Body of pancreas (tissue), 4 donors: ENCODE results near the gene FLACC1. TPM values are rescaled to one million over a fixed set of nuclear protein-coding genes. Genes with fewer than 3 reads are reported as not detected.

ENCODE experiments used
- ATAC-seq: fragments of 150-250 bp; one replicate; pipeline ENCODE4 v1.9.1; 2016
- DNase-seq, 4 donors: peaks; one replicate each; pipeline ENCODE4 v3.0.0-alpha.2; 2019
- H3K27ac ChIP-seq, 4 donors: fragments of 200-600 bp; sonication (generic); 1 replicate in 3 of 4; 2 replicates in 1 of 4; pipeline versions ENCODE4 v1.5.1 to v1.6.1; 2016 to 2019; ENCODE audit warnings: mild to moderate bottlenecking in 1 of 4, mixed read lengths in 1 of 4, moderate library complexity in 1 of 4
- H3K27me3 ChIP-seq, 2 donors: fragments of 200-600 bp; sonication (generic); one replicate each; pipeline ENCODE4 v1.6.0; 2016; ENCODE audit warnings: mild to moderate bottlenecking in 1 of 2
- H3K36me3 ChIP-seq, 2 donors: fragments of 200-600 bp; sonication (generic); replicated peaks in 1 of 2; 2 replicates each; pipeline ENCODE4 v1.5.1; 2016; ENCODE audit warnings: low read depth in 2 of 2; ENCODE audit not compliant: insufficient read depth in 1 of 2
- H3K4me1 ChIP-seq: fragments of 200-600 bp; sonication (generic); one replicate; pipeline ENCODE4 v1.6.0; 2016
- H3K4me3 ChIP-seq, 2 donors: fragments of 200-600 bp; sonication (generic); 1 replicate in 1 of 2; 2 replicates in 1 of 2; pipeline ENCODE4 v1.5.1; 2016 to 2019
- H3K9me3 ChIP-seq, 3 donors: fragments of 200-600 bp; sonication (generic); 1 replicate in 2 of 3; 2 replicates in 1 of 3; pipeline ENCODE4 v1.5.1; 2016
- CTCF ChIP-seq, 7 experiments: fragments of 450-650 bp in 4 of 7; fragments of 200-600 bp in 3 of 7; sonication (generic) in 3 of 7; IDR thresholded peaks; one replicate each; pipeline ENCODE4 v1.5.1; 2016 to 2019; ENCODE audit warnings: antibody characterized with exemption in 7 of 7
- POLR2A ChIP-seq, 3 donors: fragments of 450-650 bp; IDR thresholded peaks; one replicate each; pipeline ENCODE4 v1.6.1; 2016; ENCODE audit warnings: antibody characterized with exemption in 3 of 3, mild to moderate bottlenecking in 2 of 3
- WGBS, 2 donors: methylation state at CpG; one replicate each; pipeline ENCODE4 v1.1.5; 2017; 5-methylcytosine and 5-hydroxymethylcytosine counted together
- intact Hi-C: fragments of 100-400 bp; cut with DNase I; formaldehyde crosslinking; loops from one replicate; pipeline ENCODE4 v1.15.1; 2023
- total RNA-seq, 2 donors: library from RNA; depleted of rRNA; stranded (reverse); fragments of >200 nt; gene quantifications; one replicate each; pipeline ENCODE4 v1.1.0, GENCODE V29; 2016

The FLACC1 gene
- total RNA-seq, 2 donors from 2014 or later, result 0.78 to 2.3 TPM

GRCh38 chr2:201276511-201276910 is 80.6 kb downstream of the FLACC1 start:
- H3K36me3 ChIP-seq, result peaks cover 0 to 3% of the 10 kb centered on the region in 2 donors
- H3K4me3 ChIP-seq, result no peak overlapping the region
- DNase-seq, result no peak
- H3K4me1 ChIP-seq, result no peaks in the 10 kb centered on the region
- intact Hi-C loops, result no loop called here
- no peak overlapping the region for H3K27ac ChIP-seq
- H3K27me3 ChIP-seq, result no peaks in the 10 kb centered on the region
- no peaks in the 10 kb centered on the region for H3K9me3 ChIP-seq
- 84 to 89% methylated on average over 6 of the region's 6 CpGs for WGBS, 2 donors
- ATAC-seq, result no peak
- TF ChIP-seq CTCF (IDR thresholded peaks at IDR 0.05), result no peak
- TF ChIP-seq POLR2A (IDR thresholded peaks at IDR 0.05), result no peak

GRCh38 chr2:201275990-201276389 is 81.2 kb downstream of the FLACC1 start:
- H3K36me3 ChIP-seq, result peaks cover 0 to 3% of the 10 kb centered on the region in 2 donors
- DNase-seq (no peak), ATAC-seq (no peak)
- WGBS, 2 donors, result 88 to 89% methylated on average over 4 to 5 of the region's 5 CpGs
- no peak overlapping the region for H3K4me3 ChIP-seq
- H3K9me3 ChIP-seq, result no peaks in the 10 kb centered on the region
- H3K4me1 ChIP-seq, result no peaks in the 10 kb centered on the region
- TF ChIP-seq CTCF (IDR thresholded peaks at IDR 0.05), result no peak
- no peak for TF ChIP-seq POLR2A (IDR thresholded peaks at IDR 0.05)
- no peaks in the 10 kb centered on the region for H3K27me3 ChIP-seq
- no peak overlapping the region for H3K27ac ChIP-seq
- intact Hi-C loops, result no loop called here

GRCh38 chr2:201275069-201275468 is 82.1 kb downstream of the FLACC1 start:
- peaks cover 0 to 3% of the 10 kb centered on the region in 2 donors for H3K36me3 ChIP-seq
- H3K27ac ChIP-seq, result no peak overlapping the region
- no peaks in the 10 kb centered on the region for H3K27me3 ChIP-seq
- H3K4me1 ChIP-seq, result no peaks in the 10 kb centered on the region
- 89 to 97% methylated on average over 2 of the region's 2 CpGs for WGBS, 2 donors
- H3K9me3 ChIP-seq, result no peaks in the 10 kb centered on the region
- ATAC-seq (no peak), DNase-seq (no peak)
- no peak overlapping the region for H3K4me3 ChIP-seq
- intact Hi-C loops, result no loop called here
- TF ChIP-seq POLR2A (IDR thresholded peaks at IDR 0.05), result no peak
- TF ChIP-seq CTCF (IDR thresholded peaks at IDR 0.05), result no peak

- no peaks in the 10 kb centered on the region for H3K9me3 ChIP-seq
- ATAC-seq (no peak), DNase-seq (no peak)
- H3K4me1 ChIP-seq, result no peaks in the 10 kb centered on the region
- peaks cover 0 to 3% of the 10 kb centered on the region in 2 donors for H3K36me3 ChIP-seq
- no peak overlapping the region for H3K4me3 ChIP-seq
- intact Hi-C loops, result no loop called here
- no peak for TF ChIP-seq POLR2A (IDR thresholded peaks at IDR 0.05)
- TF ChIP-seq CTCF (IDR thresholded peaks at IDR 0.05), result no peak
- H3K27ac ChIP-seq, result no peak overlapping the region
- WGBS, 2 donors, result 86 to 88% methylated on average over 9 of the region's 9 CpGs
- no peaks in the 10 kb centered on the region for H3K27me3 ChIP-seq
Measured at GRCh38 chr2:201273330-201273983, 83.7 kb downstream of the FLACC1 start.

- no peak for DNase-seq
- Histone ChIP-seq H3K27ac (no peak overlapping the region), H3K4me3 (no peak overlapping the region), H3K4me1 (no peaks in the 10 kb centered on the region), H3K9me3 (no peaks in the 10 kb centered on the region), H3K27me3 (no peaks in the 10 kb centered on the region), H3K36me3 (peaks cover 0 to 3% of the 10 kb centered on the region in 2 donors)
- no peak for ATAC-seq
- intact Hi-C loops, result no loop called here
- TF ChIP-seq POLR2A (IDR thresholded peaks at IDR 0.05) (no peak), CTCF (IDR thresholded peaks at IDR 0.05) (no peak)
- 86 to 94% methylated on average over 2 of the region's 2 CpGs for WGBS, 2 donors
Measured at GRCh38 chr2:201271917-201272316, 85.2 kb downstream of the FLACC1 start.
